Endothelial cell of umbilical vein (primary cell): ENCODE measurements around the gene ZP2. TPM values are rescaled to one million over a fixed set of nuclear protein-coding genes. Genes with fewer than 3 reads are reported as not detected.

Experiments used
- BruUV-seq: library from RNA; stranded (reverse); fragments of 400-500 nt; replicated peaks from 2 replicates; lab custom pipeline; 2021; lab: Mats Ljungman, UMichigan
- CTCF ChIA-PET: fragments of 300-600, 350-600 bp; sonication (Branson Sonifier 250); formaldehyde crosslinking; loops from one replicate; lab custom pipeline; 2021; ENCODE audit warnings: antibody characterized with exemption, inconsistent platforms; lab: Charles Lee
- POLR2A ChIA-PET: fragments of 300-600, 350-600 bp; sonication (Branson Sonifier 250); formaldehyde crosslinking; loops from one replicate; lab custom pipeline; 2021; ENCODE audit warnings: antibody characterized with exemption, inconsistent platforms; lab: Charles Lee
- DNase-seq: peaks from one replicate; pipeline ENCODE4 v3.0.0-alpha.2; 2011; ENCODE audit warnings: low read depth, low spot score
- FAIRE-seq: peaks from 2 replicates; lab custom pipeline; 2011; peaks lifted over from hg19 to GRCh38; lab: Jason Lieb, UNC
- H2AFZ ChIP-seq: 2 replicates; pipeline ENCODE4 v1.6.0; 2012; ENCODE audit warnings: low read depth, low read length, control low read depth, inconsistent platforms
- H3K27ac ChIP-seq: 2 replicates; pipeline ENCODE4 v1.5.1; 2011; ENCODE audit warnings: low read depth, mild to moderate bottlenecking, control low read depth, low read length, moderate library complexity; ENCODE audit not compliant: insufficient read depth
- H3K27me3 ChIP-seq, 2 experiments: 2 replicates each; pipeline versions ENCODE4 v1.6.0 to v1.6.1; 2011; ENCODE audit warnings: low read length in 2 of 2, mixed read lengths in 1 of 2; ENCODE audit not compliant: control insufficient read depth in 2 of 2, insufficient read depth in 2 of 2
- H3K36me3 ChIP-seq, 2 experiments: 2 replicates in 1 of 2; 3 replicates in 1 of 2; pipeline ENCODE4 v1.5.1; 2011; ENCODE audit warnings: low read length in 2 of 2, mild to moderate bottlenecking in 1 of 2, moderate library complexity in 1 of 2; ENCODE audit not compliant: control insufficient read depth in 2 of 2, insufficient read depth in 2 of 2; ENCODE audit errors: extremely low read depth in 1 of 2
- H3K4me1 ChIP-seq: 3 replicates; pipeline ENCODE4 v1.5.1; 2011; ENCODE audit warnings: mild to moderate bottlenecking, low read length; ENCODE audit not compliant: control insufficient read depth, insufficient read depth; ENCODE audit errors: extremely low read depth
- H3K4me2 ChIP-seq: 2 replicates; pipeline ENCODE4 v1.6.1; 2011; ENCODE audit warnings: low read length, control low read depth, mixed read lengths; ENCODE audit not compliant: insufficient read depth
- H3K4me3 ChIP-seq, 3 experiments: fragments of 200-600 bp in 1 of 3; sonication (generic), shearing (Covaris generic) in 1 of 3; replicated peaks in 1 of 3; 2 replicates each; pipeline ENCODE4 v1.5.1; 2011 to 2016; ENCODE audit warnings: control low read depth in 3 of 3, low read length in 3 of 3, mild to moderate bottlenecking in 2 of 3, inconsistent platforms in 1 of 3, low read depth in 1 of 3, moderate library complexity in 1 of 3; ENCODE audit not compliant: insufficient read depth in 1 of 3
- H3K79me2 ChIP-seq: 2 replicates; pipeline ENCODE4 v1.6.0; 2012; ENCODE audit warnings: low read length, inconsistent platforms; ENCODE audit not compliant: control insufficient read depth, insufficient read depth
- H3K9ac ChIP-seq: replicated peaks from 2 replicates; pipeline ENCODE3; 2011; ENCODE audit warnings: low read length, control low read depth; ENCODE audit not compliant: insufficient read depth; ENCODE audit errors: extremely low read depth
- H3K9me1 ChIP-seq: replicated peaks from 3 replicates; pipeline ENCODE4 v1.6.0; 2011; ENCODE audit warnings: mild to moderate bottlenecking, low read length; ENCODE audit not compliant: control insufficient read depth, insufficient read depth; ENCODE audit errors: extremely low read depth
- H3K9me3 ChIP-seq: replicated peaks from 2 replicates; pipeline ENCODE4 v1.5.1; 2012; ENCODE audit warnings: low read length, inconsistent platforms; ENCODE audit not compliant: control insufficient read depth, insufficient read depth
- H4K20me1 ChIP-seq: replicated peaks from 2 replicates; pipeline ENCODE3; 2011; ENCODE audit warnings: mild to moderate bottlenecking, low read length; ENCODE audit not compliant: control insufficient read depth, insufficient read depth; ENCODE audit errors: extremely low read depth
- CTCF ChIP-seq, 2 donors: IDR thresholded peaks; 1 replicate in 1 of 2; 2 replicates in 1 of 2; pipeline ENCODE4 v1.5.1; 2011; ENCODE audit warnings: low read length in 2 of 2, mild to moderate bottlenecking in 2 of 2, moderate library complexity in 2 of 2, control low read depth in 1 of 2, inconsistent platforms in 1 of 2, low read depth in 1 of 2; ENCODE audit not compliant: insufficient read depth in 1 of 2; ENCODE audit errors: extremely low read depth in 1 of 2
- EZH2 ChIP-seq: IDR thresholded peaks from 2 replicates; pipeline ENCODE4 v1.6.1; 2012; ENCODE audit warnings: borderline replicate concordance, low read depth, mild to moderate bottlenecking, moderate library complexity, low read length, inconsistent platforms; ENCODE audit not compliant: severe bottlenecking
- FOS ChIP-seq: IDR thresholded peaks from 2 replicates; pipeline ENCODE4 v1.6.1; 2011; ENCODE audit warnings: mild to moderate bottlenecking, low read length, moderate library complexity, borderline replicate concordance; ENCODE audit not compliant: insufficient read depth
- GATA2 ChIP-seq: IDR thresholded peaks from 2 replicates; pipeline ENCODE4 v1.7.0; 2011; ENCODE audit warnings: low read depth, mild to moderate bottlenecking, moderate library complexity, mixed read lengths, low read length; ENCODE audit not compliant: insufficient read length, insufficient read depth
- JUN ChIP-seq: IDR thresholded peaks from 2 replicates; pipeline ENCODE4 v1.6.1; 2011; ENCODE audit warnings: borderline replicate concordance, low read depth; ENCODE audit not compliant: insufficient read length, insufficient read depth
- MAX ChIP-seq: IDR thresholded peaks from 2 replicates; pipeline ENCODE4 v1.6.1; 2011; ENCODE audit not compliant: insufficient read depth, insufficient read length
- MYC ChIP-seq: IDR thresholded peaks from one replicate; pipeline ENCODE4 v1.6.1; 2011; ENCODE audit warnings: mild to moderate bottlenecking, low read depth, low read length
- POLR2A ChIP-seq: IDR thresholded peaks from 2 replicates; pipeline ENCODE4 v1.6.1; 2012; ENCODE audit warnings: low read depth, mild to moderate bottlenecking, control low read depth, low read length
- POLR2AphosphoS5 ChIP-seq: IDR thresholded peaks from 2 replicates; pipeline ENCODE4 v1.6.1; 2012; ENCODE audit warnings: low read depth, mild to moderate bottlenecking, control low read depth, low read length, moderate library complexity; ENCODE audit not compliant: insufficient read depth
- dilution Hi-C: fragments of 300-500 bp; cut with MboI; formaldehyde crosslinking; loops from one replicate; pipeline ENCODE4 v1.15.0; 2019; ENCODE audit warnings: low sequenced_read_pairs; ENCODE audit not compliant: extremely low pct_ligation_motif_present
- intact Hi-C: fragments of 100-400 bp; cut with micrococcal nuclease; formaldehyde crosslinking; loops from one replicate; pipeline ENCODE4 v1.10.0; 2022
- polyA plus RNA-seq, 4 experiments: library from polyadenylated mRNA; depleted of rRNA in 3 of 4; stranded (reverse) in 3 of 4; unstranded in 1 of 4; fragments of >200 nt; gene quantifications; 2 replicates each; pipeline versions ENCODE4 v1.2.1 to v1.2.3, GENCODE V29; 2011 to 2012; ENCODE audit warnings: missing spikeins in 1 of 4
- total RNA-seq: library from RNA; stranded (reverse); gene quantifications from 2 replicates; pipeline ENCODE4 v1.2.3, GENCODE V29; 2021

Gene ZP2
- total and polyA plus RNA-seq, 2 donors (not counting 3 experiments of a cell fraction or from before 2014, with no cell fraction given): not detected

GRCh38 chr16:21214086-21214485, 2.7 kb upstream of the ZP2 start:
- Histone ChIP-seq H3K27ac (no peak overlapping the region), H3K9me3 (no peaks in the 10 kb centered on the region), H3K79me2 (no peaks in the 10 kb centered on the region), H3K9ac (no peak overlapping the region), H3K4me3 (no peak overlapping the region), H3K4me2 (no peak overlapping the region), H3K4me1 (no peaks in the 10 kb centered on the region), H2AFZ (no peak overlapping the region), H3K36me3 (no peaks in the 10 kb centered on the region), H4K20me1 (no peaks in the 10 kb centered on the region), H3K9me1 (no peaks in the 10 kb centered on the region), H3K27me3 (no peaks in the 10 kb centered on the region)
- no peak for TF ChIP-seq GATA2
- no peak for TF ChIP-seq JUN
- TF ChIP-seq EZH2: no peak
- no peak for TF ChIP-seq MYC
- TF ChIP-seq MAX: no peak
- TF ChIP-seq FOS: no peak
- DNase-seq (no peak), FAIRE-seq (no peak)
- intact Hi-C loops (no loop called here), dilution Hi-C loops (no loop called here)
- CTCF ChIA-PET: no interaction called here
- POLR2A ChIA-PET: no interaction called here
- no TSS peak for BruUV-seq

GRCh38 chr16:21208446-21209230, 2.7 kb downstream of the ZP2 start:
- POLR2A ChIA-PET: no interaction called here
- intact Hi-C loops: no loop called here

More at GRCh38 chr16:21208446-21209230, 2.7 kb downstream of the ZP2 start:
- H3K4me3 ChIP-seq: no peak overlapping the region
- H3K9me3 ChIP-seq: no peaks in the 10 kb centered on the region
- H3K4me2 ChIP-seq: no peak overlapping the region
- H3K79me2 ChIP-seq: no peaks in the 10 kb centered on the region
- H3K36me3 ChIP-seq: no peaks in the 10 kb centered on the region
- no peak overlapping the region for H3K9ac ChIP-seq
- no peak for TF ChIP-seq CTCF (IDR thresholded peaks at IDR 0.05; ENCODE audit: extremely low read depth in 1 of 2, insufficient read depth in 1 of 2, low read depth in 1 of 2, low read length in 2 of 2)
- TF ChIP-seq MAX: no peak
- no peak for TF ChIP-seq EZH2
- TF ChIP-seq POLR2A: no peak
- no peak for TF ChIP-seq GATA2
- TF ChIP-seq POLR2AphosphoS5: no peak
- no peak for TF ChIP-seq MYC
- no peak for TF ChIP-seq FOS
- BruUV-seq: no TSS peak
- no peaks in the 10 kb centered on the region for H3K9me1 ChIP-seq
- dilution Hi-C loops: no loop called here
- CTCF ChIA-PET: interaction anchor here (1.0 kb wide), 1 partner anchor 12 kb away, joined by 3 read pairs; no protein-coding TSS in a partner anchor
- no peak overlapping the region for H2AFZ ChIP-seq
- H3K27me3 ChIP-seq: peaks cover 0 to 5% of the 10 kb centered on the region in 2 experiments
- H4K20me1 ChIP-seq: no peaks in the 10 kb centered on the region
- DNase-seq (no peak), FAIRE-seq (no peak)
- no peaks in the 10 kb centered on the region for H3K4me1 ChIP-seq
- H3K27ac ChIP-seq: no peak overlapping the region
